HL-60 (cell line): ENCODE results near the gene LGALS9.

ENCODE experiments used
- GABPA ChIP-seq: IDR thresholded peaks from 2 replicates; pipeline ENCODE4 v1.6.1; 2012; ENCODE audit warnings: low read depth
- POLR2AphosphoS5 ChIP-seq: IDR thresholded peaks from 2 replicates; pipeline ENCODE4 v1.6.1; 2012; ENCODE audit warnings: low read depth
- REST ChIP-seq: IDR thresholded peaks from 2 replicates; pipeline ENCODE4 v1.6.1; 2012; ENCODE audit warnings: low read depth; ENCODE audit not compliant: insufficient replicate concordance
- SPI1 ChIP-seq: IDR thresholded peaks from 2 replicates; pipeline ENCODE4 v1.6.1; 2012; ENCODE audit warnings: low read depth, mild to moderate bottlenecking, borderline replicate concordance
- TF ChIP-seq, protein P1 (sequence below): IDR thresholded peaks from one replicate; pipeline ENCODE4 v1.5.1; 2011; ENCODE audit warnings: low read length, control low read depth, inconsistent platforms; ENCODE audit not compliant: insufficient read depth

DNA sequence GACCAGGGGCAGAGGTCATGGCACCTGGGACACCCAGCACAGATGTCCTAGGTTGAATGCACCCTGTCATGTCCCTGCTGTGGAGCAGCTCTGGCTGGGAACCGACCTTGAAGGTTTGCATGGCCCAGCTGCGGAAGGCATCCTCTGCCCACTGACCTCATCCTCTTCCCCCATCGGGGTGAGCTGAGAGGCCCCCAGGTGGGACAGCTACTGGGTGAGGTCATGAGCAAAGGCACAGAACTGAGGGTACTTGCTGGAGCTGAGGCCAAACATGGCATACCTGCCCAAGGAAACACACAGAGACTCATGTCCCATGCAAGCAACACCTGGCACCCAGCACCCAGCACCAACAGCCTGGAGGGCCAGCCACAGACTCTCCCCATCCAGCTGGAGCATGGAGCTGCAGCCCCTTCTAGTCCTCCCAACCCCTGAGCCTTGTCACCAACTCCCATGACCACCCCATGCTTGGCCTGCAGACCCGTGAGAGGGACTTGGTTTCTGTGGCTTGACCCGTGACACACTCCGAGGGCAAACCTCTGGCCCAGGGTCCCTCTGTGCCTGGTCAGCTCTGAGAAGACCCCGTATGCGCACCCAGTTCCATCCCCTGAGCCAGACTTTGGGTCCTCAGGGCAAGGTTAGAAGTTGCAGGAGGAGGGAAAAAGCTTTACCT lies 33.1 kb downstream of the LGALS9 start:
- TF ChIP-seq POLR2AphosphoS5: no peak
- TF ChIP-seq, protein P1, sequence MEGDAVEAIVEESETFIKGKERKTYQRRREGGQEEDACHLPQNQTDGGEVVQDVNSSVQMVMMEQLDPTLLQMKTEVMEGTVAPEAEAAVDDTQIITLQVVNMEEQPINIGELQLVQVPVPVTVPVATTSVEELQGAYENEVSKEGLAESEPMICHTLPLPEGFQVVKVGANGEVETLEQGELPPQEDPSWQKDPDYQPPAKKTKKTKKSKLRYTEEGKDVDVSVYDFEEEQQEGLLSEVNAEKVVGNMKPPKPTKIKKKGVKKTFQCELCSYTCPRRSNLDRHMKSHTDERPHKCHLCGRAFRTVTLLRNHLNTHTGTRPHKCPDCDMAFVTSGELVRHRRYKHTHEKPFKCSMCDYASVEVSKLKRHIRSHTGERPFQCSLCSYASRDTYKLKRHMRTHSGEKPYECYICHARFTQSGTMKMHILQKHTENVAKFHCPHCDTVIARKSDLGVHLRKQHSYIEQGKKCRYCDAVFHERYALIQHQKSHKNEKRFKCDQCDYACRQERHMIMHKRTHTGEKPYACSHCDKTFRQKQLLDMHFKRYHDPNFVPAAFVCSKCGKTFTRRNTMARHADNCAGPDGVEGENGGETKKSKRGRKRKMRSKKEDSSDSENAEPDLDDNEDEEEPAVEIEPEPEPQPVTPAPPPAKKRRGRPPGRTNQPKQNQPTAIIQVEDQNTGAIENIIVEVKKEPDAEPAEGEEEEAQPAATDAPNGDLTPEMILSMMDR: no peak
- no peak for TF ChIP-seq REST
- TF ChIP-seq GABPA: no peak
- no peak for TF ChIP-seq SPI1
